HG03097 (cell line): ENCODE results near the gene LRRC8E.
"Not testable (repeated sequence)": the region's sequence is repeated elsewhere in the genome, so short reads cannot be mapped to it uniquely, and the experiment has no call there.

Experiments used
- ATAC-seq: cut with Tn5 transposase; IDR thresholded peaks from one replicate; pipeline ENCODE4 v1.9.1; 2021; ENCODE audit not compliant: unreplicated experiment, low FRiP score

The LRRC8E gene

GRCh38 chr19:7883796-7884570 is 4.3 kb upstream of the LRRC8E start:
- ATAC-seq: no peak

- ATAC-seq: no peak
These were observed 2.5 kb upstream of the LRRC8E start for GRCh38 chr19:7885818-7886217.

- no peak for ATAC-seq
These were observed 734 bp upstream of the LRRC8E start for GRCh38 chr19:7887408-7888144.

DNA sequence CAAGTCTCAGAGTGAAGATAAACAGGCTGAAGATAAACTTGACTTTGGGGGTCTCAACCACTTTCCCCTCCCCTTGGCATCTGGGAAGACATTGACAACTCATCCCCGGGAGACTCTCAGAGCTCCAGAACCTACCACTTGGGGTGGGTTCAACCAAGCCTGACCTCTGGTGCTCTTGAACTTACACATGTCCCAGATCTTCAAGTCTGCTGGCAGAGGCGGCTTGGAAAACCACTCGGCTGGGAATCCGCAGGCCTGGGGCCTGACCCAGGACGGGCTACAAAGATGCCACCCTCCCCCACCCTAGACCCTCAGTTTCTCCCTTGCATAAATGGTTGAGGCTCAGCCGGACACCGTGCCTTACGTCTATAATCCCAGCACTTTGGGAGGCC is 512 bp downstream of the LRRC8E start:
- no peak for ATAC-seq

GRCh38 chr19:7893362-7894101 is 5.2 kb downstream of the LRRC8E start:
- not testable (repeated sequence) for ATAC-seq

- ATAC-seq: no peak
These were observed 6.5 kb downstream of the LRRC8E start for GRCh38 chr19:7894612-7895309.

DNA sequence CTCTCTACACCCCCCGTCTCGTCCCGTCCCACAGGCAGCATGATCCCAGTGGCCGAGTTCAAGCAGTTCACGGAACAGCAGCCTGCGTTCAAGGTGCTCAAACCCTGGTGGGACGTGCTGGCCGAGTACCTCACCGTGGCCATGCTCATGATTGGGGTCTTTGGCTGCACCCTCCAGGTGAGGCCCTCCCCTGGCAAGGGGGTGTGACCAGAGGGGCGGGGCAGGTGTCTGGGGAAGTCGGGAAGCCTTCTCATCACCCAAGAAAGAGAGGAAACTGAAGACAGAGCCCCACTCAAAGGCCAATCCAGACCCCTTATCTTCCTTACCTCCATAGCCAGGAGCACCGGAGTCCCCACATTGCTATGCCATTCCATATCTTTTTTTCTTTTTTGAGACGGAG is 7.3 kb downstream of the LRRC8E start:
- no peak for ATAC-seq

DNA sequence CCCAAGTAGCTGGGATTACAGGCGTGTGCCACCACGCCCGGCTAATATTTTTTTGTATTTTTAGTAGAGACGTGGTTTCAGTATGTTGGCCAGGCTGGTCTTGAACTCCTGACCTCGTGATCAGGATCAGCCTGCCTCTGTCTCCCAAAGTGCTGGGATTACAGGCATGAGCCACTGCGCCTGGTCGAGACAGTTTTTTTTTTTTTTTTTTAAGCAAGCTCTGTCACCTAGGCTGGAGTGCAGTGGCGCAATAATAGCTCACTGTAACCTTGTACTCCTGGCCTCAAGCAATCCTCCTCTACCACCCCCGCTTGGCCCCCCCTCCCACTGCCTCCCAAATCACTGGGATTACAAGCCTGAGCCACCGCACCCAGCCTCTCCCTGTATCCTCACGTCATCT is 9.0 kb downstream of the LRRC8E start:
- no peak for ATAC-seq

DNA sequence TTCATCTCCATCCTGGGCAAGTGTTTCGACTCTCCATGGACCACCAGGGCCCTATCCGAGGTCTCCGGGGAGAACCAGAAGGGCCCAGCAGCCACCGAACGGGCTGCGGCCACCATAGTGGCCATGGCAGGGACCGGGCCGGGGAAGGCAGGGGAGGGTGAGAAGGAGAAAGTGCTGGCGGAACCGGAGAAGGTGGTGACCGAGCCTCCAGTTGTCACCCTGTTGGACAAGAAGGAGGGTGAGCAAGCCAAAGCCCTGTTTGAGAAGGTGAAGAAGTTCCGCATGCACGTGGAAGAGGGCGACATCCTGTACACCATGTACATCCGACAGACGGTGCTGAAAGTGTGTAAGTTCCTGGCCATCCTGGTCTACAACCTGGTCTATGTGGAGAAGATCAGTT is 10.7 kb downstream of the LRRC8E start:
- no peak for ATAC-seq

- no peak for ATAC-seq
These were observed 11.6 kb downstream of the LRRC8E start for GRCh38 chr19:7899751-7900378.

- no peak for ATAC-seq
These were observed 12.1 kb downstream of the LRRC8E start for GRCh38 chr19:7900401-7900870.

DNA sequence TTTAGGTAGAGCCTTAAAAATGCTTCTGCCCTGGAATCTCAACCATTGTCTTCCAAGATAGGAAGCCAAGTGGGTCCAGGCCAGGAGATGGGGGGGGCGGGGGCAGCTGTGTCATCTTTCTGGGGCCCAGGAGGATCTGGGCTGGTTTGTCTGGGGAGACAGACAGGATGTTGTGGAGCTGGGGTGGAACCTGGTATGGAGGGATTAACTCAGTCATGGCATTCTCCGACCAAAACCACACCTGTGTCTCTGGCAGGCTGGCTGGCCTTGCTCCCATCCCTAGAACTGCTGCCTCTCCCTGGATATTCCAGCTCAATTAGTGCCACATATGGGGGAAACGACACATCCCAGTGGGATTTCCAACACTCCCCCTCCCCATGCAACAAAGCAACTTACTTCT is 12.6 kb downstream of the LRRC8E start:
- no peak for ATAC-seq

GRCh38 chr19:7901337-7901736 is 13.0 kb downstream of the LRRC8E start:
- ATAC-seq: no peak

DNA sequence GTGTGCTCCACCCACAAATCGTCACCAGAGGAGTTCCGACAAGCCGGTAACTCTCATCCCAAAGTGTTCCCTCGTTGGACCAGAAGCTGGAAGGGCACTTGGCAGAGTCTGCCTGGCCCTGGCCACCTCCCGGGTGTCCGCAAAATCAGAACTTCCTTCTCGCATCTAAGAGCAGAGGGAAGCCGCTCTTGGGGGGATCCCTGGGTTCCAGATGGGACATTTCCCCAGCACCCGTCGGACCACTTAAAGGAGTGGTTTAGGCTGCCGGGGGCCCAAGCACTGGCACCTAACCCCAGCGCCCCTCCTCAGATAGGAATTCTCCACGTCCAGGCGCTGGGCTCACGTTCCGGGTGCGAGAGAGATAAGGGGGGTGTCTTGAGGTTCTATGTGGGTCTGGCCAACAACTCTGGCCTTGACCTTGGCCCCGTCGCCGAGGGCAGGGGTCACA is 14.5 kb downstream of the LRRC8E start:
- no peak for ATAC-seq

DNA sequence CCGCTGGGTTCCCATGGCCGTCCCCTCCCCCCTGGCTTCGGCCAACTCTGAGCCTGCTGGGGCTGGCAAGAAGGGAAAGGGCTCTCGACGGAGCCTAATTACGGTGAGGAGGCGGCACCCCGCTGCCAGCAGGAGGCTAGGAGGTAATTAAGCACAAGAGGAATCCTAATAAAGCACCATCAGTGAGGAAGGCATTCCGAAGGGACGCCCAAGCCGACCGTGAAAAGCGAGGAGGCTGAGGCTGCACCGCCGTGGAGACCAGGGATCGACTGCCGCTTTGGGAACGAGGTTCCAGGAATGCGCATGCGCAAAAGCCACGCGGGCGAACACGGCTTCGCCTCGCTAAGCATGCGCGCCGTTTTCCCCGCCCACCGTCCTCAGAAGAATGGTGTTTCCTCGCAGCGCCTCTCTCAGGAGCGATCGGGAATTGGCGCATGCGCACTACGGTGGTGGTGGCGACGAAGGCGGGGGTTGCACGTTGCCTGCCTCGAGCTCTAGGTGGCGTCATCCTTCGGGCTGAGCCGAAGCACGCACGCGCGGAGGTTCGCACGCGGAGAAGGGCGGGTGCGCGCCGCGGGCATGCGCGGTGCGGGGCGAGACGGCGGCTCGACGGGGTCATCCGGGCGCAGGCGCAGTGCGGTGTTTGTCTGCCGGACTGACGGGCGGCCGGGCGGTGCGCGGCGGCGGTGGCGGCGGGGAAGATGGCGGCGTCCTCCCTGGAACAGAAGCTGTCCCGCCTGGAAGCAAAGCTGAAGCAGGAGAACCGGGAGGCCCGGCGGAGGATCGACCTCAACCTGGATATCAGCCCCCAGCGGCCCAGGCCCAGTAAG is 15.1 kb downstream of the LRRC8E start, which contains the start of gene MAP2K7:
MAP2K7 (plus strand) TSS at position 634 of the 830 bp plus-strand sequence; CDS start at position 702, 68 bp downstream.
- ATAC-seq: peak; percentile 83

DNA sequence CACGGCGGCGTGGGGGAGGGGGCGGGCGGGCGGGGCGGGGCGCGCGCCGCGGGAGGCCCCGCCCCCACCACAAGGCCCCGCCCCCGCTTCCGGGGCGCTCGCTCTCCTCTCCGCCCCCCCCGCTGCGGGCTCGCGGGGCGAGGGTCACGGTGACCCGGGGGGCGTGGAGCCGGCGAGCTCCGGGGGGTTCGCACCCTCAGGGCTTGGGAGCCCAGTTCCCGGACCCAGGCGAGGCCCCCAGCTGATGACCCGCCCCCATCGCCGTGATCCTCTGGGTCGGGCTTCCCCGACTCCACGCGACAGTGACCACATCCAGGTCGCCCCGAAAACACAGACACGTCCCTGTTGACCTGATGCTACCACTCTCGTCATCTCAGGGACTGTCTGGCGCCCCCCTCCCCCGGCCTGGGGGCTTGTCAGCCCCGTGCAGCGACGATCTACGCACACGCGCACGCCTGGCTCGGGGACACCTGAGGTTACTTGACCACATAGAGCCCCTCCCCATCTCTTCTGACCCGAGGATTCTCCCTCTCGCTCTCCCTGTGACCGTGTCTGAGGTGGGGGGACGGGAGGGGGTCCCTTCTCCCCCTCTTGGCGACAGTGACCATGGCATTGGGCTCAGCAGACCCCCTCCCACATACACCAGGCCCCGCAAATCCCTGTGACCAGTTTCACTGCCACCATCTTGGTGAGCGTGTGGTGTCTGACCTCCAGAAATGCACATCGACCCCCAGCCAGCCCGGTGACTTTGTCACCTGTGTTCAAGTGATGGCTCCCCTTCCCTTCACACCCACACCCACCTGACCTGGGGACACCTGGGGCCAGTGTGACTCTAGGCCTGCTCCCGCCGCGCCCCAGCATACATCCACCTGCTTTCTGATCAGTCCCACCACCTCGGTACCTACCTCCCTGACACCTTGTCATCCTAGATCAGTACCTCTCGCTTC is 16.0 kb downstream of the LRRC8E start:
- peak; percentile 30 for ATAC-seq

- ATAC-seq: no peak
These were observed 17.0 kb downstream of the LRRC8E start for GRCh38 chr19:7905268-7905667.

DNA sequence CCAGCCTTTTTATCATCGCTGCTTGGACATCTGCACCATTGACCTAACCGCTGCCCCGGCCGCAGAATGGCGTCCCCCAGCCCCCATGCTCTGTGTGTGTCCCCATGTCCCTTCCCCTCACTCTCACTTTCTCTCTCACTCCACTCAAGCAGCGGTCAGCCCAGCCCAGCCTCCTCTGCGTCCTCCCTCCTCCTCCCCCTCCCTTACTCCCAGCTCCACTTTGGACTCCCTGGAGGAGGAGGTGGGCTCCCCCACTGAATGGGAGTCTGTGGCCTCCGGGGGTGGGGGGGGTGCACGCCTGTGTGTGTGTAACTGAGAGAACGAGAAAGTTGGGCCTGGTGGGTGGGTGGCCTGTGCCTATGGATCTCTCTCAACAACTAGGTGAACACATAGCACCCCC is 17.5 kb downstream of the LRRC8E start:
- ATAC-seq: no peak
